ENCODE results near the gene CTNND1. TPM values are rescaled to one million over a fixed set of nuclear protein-coding genes. Genes with fewer than 3 reads are reported as not detected.
A peak's percentile ranks its signal among the peaks of the same experiment; 100 is the strongest.

The CTNND1 gene
- total and polyA plus RNA-seq, 2 experiments from 2014 or later, result 39.1 to 136 TPM

DNA sequence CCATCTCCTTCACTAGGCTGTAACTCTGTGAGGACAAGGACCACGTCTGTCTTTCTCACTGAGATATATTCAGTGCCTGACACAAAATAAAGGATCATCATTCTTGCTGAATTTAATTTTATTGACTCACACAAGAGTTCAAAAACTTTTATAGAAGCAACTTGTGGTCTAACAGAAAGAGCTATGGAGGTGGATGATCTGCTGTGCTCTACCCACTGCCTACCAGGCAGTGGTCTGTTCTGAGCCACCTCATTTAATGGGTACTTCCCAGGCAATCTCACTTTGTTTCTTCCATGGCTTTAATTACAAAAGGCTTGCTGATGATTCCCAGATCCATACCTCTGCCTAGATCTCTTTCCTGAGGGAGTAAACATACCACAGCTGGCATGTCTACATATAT lies 14.7 kb upstream of the CTNND1 start:
- DNase-seq (ENCODE audit: low spot score) (no peak), ATAC-seq (no peak)
- Histone ChIP-seq H2AFZ (no peak overlapping the region), H3K4me1 (ENCODE audit: insufficient read depth) (peaks cover 5% of the 10 kb centered on the region), H3K9me2 (ENCODE audit: insufficient read depth) (no peaks in the 10 kb centered on the region), H3K4me3 (no peak overlapping the region), H3K27ac (ENCODE audit: low read depth) (0 out of 2 replicates have a peak overlapping the region, but pooled peaks have one; percentile 15), H3K4me2 (no peak overlapping the region), H3K79me2 (replicated peaks; ENCODE audit: insufficient read depth) (peaks cover 18% of the 10 kb centered on the region), H3K27me3 (ENCODE audit: insufficient read depth) (no peaks in the 10 kb centered on the region), H3K36me3 (ENCODE audit: insufficient read depth) (peaks cover 14% of the 10 kb centered on the region), H4K20me1 (replicated peaks; ENCODE audit: insufficient read depth) (no peaks in the 10 kb centered on the region), H3F3A (replicated peaks; ENCODE audit: low read depth) (peaks cover 12% of the 10 kb centered on the region; the same call in 1 of the 2 replicates)
- H3K36me3 Mint-ChIP-seq (ENCODE audit: low read depth), result peaks cover 35% of the 10 kb centered on the region
- H3K4me3 Mint-ChIP-seq, result no peak overlapping the region; the same call in 2 of the 3 replicates
- H3K4me1 Mint-ChIP-seq, result peaks cover 15% of the 10 kb centered on the region
- peaks cover 11% of the 10 kb centered on the region for H3K27me3 Mint-ChIP-seq (ENCODE audit: insufficient read depth, low read depth, poor library complexity)
- no peaks in the 10 kb centered on the region for H3K9me3 Mint-ChIP-seq
- peak overlapping the region; percentile 39; the same call in 1 of the 2 replicates for H3K27ac Mint-ChIP-seq
- no peak for TF ChIP-seq JUNB (IDR thresholded peaks at IDR 0.05; ENCODE audit: unreplicated experiment)
- no peak for TF ChIP-seq ZNF114 (CRISPR knock-in tag; IDR thresholded peaks at IDR 0.05)
- no peak for TF ChIP-seq EZH2 (IDR thresholded peaks at IDR 0.05; ENCODE audit: low read depth, unreplicated experiment)

DNA sequence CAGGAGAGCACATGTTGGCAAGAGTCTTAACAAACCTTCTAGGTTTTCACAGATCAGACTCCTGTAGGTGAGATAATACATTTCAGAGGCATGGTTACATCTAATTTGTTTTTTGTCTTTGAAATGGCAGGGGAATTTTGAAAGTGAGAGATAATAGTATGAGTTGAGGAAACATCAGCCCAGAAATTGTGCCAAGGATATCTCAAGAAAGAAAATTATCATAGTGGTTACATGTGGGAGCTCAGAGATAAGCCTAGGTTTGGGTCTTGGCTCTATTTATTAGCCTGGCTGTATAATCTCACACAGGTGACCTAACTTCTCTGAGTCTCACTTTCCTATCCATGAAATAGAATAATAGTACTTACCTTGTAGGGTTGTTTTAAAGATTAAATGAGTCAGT lies 10.4 kb upstream of the CTNND1 start:
- no peaks in the 10 kb centered on the region for H4K20me1 ChIP-seq (replicated peaks; ENCODE audit: insufficient read depth)
- H2AFZ ChIP-seq, result no peak overlapping the region
- no peak overlapping the region for H3K4me2 ChIP-seq
- TF ChIP-seq POLR2AphosphoS5 (IDR thresholded peaks at IDR 0.05; ENCODE audit: low read depth), result no peak
- no peak for TF ChIP-seq STAT1 (IDR thresholded peaks at IDR 0.05; ENCODE audit: unreplicated experiment)
- TF ChIP-seq ZNF331 (CRISPR knock-in tag; IDR thresholded peaks at IDR 0.05; ENCODE audit: low read depth), result no peak
- no peaks in the 10 kb centered on the region for H3K4me1 ChIP-seq (ENCODE audit: insufficient read depth)
- no peak overlapping the region for H3K4me3 Mint-ChIP-seq
- no peaks in the 10 kb centered on the region for H3K9me3 Mint-ChIP-seq
- no peak for ATAC-seq
- H3K27me3 Mint-ChIP-seq (ENCODE audit: insufficient read depth, low read depth, poor library complexity), result peaks cover 14% of the 10 kb centered on the region
- no peaks in the 10 kb centered on the region for H3K36me3 Mint-ChIP-seq (ENCODE audit: low read depth)
- H3F3A ChIP-seq (replicated peaks; ENCODE audit: low read depth), result peaks cover 13% of the 10 kb centered on the region; the same call in 1 of the 2 replicates
- no peak overlapping the region for H3K27ac Mint-ChIP-seq
- H3K36me3 ChIP-seq (ENCODE audit: insufficient read depth), result no peaks in the 10 kb centered on the region
- DNase-seq (ENCODE audit: low spot score), result no peak
- H3K27me3 ChIP-seq (ENCODE audit: insufficient read depth), result no peaks in the 10 kb centered on the region
- H3K9me2 ChIP-seq (ENCODE audit: insufficient read depth), result no peaks in the 10 kb centered on the region
- no peak overlapping the region for H3K27ac ChIP-seq (ENCODE audit: low read depth)
- H3K4me3 ChIP-seq, result no peak overlapping the region
- no peaks in the 10 kb centered on the region for H3K79me2 ChIP-seq (replicated peaks; ENCODE audit: insufficient read depth)
- H3K4me1 Mint-ChIP-seq, result peaks cover 8% of the 10 kb centered on the region

DNA sequence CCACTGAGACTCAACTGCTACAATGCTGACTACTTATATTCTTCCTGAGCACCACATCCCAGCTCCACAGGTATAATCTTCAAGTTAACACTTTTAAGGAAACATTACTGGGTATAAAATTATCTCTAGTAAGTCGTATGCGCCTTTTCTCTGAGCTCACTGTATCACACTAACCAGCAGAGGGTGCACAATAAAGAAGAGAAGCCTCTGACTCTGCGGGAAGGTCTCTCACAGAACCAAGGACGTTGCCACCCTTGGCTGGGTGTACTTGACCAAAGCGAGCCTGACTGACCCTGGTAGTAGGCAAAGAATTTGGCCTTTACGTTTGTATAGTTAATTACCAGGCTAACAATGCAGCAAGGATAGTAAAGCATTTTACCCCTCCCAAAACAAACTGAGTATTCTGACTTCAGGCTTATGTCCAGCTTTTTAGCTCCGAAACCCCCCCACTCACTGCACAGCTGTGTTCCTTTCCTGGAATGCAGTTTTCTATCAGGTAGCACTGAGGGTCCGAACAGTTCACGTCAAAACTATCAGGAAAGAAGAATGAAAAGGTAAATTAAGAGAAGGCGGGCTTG lies 9.8 kb upstream of the CTNND1 start, which contains the start of gene BTBD18:
Gene BTBD18 (minus strand): TSS at position 144 of the 578 bp plus-strand sequence. CDS start 631 bp downstream, outside the sequence.
- no peak within 1 kb of the TSS for H3K4me3 ChIP-seq
- no peaks in the 10 kb centered on the region for H3K4me1 ChIP-seq (ENCODE audit: insufficient read depth)
- H3K36me3 ChIP-seq (ENCODE audit: insufficient read depth), result no peaks in the 10 kb centered on the region
- H3K4me3 Mint-ChIP-seq, result no peak within 1 kb of the TSS
- H4K20me1 ChIP-seq (replicated peaks; ENCODE audit: insufficient read depth), result no peaks in the 10 kb centered on the region
- H3F3A ChIP-seq (replicated peaks; ENCODE audit: low read depth), result peaks cover 13% of the 10 kb centered on the region; the same call in 1 of the 2 replicates
- TF ChIP-seq ZNF114 (CRISPR knock-in tag; IDR thresholded peaks at IDR 0.05) (no peak), STAT1 (IDR thresholded peaks at IDR 0.05; ENCODE audit: unreplicated experiment) (no peak), NANOG (IDR thresholded peaks at IDR 0.05; ENCODE audit: borderline replicate concordance) (no peak), JUNB (IDR thresholded peaks at IDR 0.05; ENCODE audit: unreplicated experiment) (no peak)
- TF ChIP-seq, protein P1, sequence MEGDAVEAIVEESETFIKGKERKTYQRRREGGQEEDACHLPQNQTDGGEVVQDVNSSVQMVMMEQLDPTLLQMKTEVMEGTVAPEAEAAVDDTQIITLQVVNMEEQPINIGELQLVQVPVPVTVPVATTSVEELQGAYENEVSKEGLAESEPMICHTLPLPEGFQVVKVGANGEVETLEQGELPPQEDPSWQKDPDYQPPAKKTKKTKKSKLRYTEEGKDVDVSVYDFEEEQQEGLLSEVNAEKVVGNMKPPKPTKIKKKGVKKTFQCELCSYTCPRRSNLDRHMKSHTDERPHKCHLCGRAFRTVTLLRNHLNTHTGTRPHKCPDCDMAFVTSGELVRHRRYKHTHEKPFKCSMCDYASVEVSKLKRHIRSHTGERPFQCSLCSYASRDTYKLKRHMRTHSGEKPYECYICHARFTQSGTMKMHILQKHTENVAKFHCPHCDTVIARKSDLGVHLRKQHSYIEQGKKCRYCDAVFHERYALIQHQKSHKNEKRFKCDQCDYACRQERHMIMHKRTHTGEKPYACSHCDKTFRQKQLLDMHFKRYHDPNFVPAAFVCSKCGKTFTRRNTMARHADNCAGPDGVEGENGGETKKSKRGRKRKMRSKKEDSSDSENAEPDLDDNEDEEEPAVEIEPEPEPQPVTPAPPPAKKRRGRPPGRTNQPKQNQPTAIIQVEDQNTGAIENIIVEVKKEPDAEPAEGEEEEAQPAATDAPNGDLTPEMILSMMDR (conservative IDR thresholded peaks at IDR 0.05; ENCODE audit: low read depth in 2 of 2), result peak; percentile 74 to 75
- TF ChIP-seq, protein P2, sequence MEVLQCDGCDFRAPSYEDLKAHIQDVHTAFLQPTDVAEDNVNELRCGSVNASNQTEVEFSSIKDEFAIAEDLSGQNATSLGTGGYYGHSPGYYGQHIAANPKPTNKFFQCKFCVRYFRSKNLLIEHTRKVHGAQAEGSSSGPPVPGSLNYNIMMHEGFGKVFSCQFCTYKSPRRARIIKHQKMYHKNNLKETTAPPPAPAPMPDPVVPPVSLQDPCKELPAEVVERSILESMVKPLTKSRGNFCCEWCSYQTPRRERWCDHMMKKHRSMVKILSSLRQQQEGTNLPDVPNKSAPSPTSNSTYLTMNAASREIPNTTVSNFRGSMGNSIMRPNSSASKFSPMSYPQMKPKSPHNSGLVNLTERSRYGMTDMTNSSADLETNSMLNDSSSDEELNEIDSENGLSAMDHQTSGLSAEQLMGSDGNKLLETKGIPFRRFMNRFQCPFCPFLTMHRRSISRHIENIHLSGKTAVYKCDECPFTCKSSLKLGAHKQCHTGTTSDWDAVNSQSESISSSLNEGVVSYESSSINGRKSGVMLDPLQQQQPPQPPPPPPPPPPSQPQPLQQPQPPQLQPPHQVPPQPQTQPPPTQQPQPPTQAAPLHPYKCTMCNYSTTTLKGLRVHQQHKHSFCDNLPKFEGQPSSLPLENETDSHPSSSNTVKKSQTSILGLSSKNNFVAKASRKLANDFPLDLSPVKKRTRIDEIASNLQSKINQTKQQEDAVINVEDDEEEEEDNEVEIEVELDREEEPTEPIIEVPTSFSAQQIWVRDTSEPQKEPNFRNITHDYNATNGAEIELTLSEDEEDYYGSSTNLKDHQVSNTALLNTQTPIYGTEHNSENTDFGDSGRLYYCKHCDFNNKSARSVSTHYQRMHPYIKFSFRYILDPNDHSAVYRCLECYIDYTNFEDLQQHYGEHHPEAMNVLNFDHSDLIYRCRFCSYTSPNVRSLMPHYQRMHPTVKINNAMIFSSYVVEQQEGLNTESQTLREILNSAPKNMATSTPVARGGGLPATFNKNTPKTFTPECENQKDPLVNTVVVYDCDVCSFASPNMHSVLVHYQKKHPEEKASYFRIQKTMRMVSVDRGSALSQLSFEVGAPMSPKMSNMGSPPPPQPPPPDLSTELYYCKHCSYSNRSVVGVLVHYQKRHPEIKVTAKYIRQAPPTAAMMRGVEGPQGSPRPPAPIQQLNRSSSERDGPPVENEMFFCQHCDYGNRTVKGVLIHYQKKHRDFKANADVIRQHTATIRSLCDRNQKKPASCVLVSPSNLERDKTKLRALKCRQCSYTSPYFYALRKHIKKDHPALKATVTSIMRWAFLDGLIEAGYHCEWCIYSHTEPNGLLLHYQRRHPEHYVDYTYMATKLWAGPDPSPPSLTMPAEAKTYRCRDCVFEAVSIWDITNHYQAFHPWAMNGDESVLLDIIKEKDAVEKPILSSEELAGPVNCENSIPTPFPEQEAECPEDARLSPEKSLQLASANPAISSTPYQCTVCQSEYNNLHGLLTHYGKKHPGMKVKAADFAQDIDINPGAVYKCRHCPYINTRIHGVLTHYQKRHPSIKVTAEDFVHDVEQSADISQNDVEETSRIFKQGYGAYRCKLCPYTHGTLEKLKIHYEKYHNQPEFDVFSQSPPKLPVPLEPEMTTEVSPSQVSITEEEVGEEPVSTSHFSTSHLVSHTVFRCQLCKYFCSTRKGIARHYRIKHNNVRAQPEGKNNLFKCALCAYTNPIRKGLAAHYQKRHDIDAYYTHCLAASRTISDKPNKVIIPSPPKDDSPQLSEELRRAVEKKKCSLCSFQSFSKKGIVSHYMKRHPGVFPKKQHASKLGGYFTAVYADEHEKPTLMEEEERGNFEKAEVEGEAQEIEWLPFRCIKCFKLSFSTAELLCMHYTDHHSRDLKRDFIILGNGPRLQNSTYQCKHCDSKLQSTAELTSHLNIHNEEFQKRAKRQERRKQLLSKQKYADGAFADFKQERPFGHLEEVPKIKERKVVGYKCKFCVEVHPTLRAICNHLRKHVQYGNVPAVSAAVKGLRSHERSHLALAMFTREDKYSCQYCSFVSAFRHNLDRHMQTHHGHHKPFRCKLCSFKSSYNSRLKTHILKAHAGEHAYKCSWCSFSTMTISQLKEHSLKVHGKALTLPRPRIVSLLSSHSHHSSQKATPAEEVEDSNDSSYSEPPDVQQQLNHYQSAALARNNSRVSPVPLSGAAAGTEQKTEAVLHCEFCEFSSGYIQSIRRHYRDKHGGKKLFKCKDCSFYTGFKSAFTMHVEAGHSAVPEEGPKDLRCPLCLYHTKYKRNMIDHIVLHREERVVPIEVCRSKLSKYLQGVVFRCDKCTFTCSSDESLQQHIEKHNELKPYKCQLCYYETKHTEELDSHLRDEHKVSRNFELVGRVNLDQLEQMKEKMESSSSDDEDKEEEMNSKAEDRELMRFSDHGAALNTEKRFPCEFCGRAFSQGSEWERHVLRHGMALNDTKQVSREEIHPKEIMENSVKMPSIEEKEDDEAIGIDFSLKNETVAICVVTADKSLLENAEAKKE (CRISPR knock-in tag; IDR thresholded peaks at IDR 0.05), result no peak
- H3K27ac ChIP-seq (ENCODE audit: low read depth), result no peak within 1 kb of the TSS
- H3K9me3 Mint-ChIP-seq, result no peaks in the 10 kb centered on the region
- ATAC-seq (peak; percentile 92), DNase-seq (ENCODE audit: low spot score) (peak; percentile 89)
- peaks cover 13% of the 10 kb centered on the region for H3K27me3 Mint-ChIP-seq (ENCODE audit: insufficient read depth, low read depth, poor library complexity)
- H3K9me2 ChIP-seq (ENCODE audit: insufficient read depth), result no peaks in the 10 kb centered on the region
- no peak within 1 kb of the TSS for H2AFZ ChIP-seq
- peaks cover 8% of the 10 kb centered on the region for H3K4me1 Mint-ChIP-seq
- no peak within 1 kb of the TSS for H3K27ac Mint-ChIP-seq
- no peaks in the 10 kb centered on the region for H3K27me3 ChIP-seq (ENCODE audit: insufficient read depth)
- H3K79me2 ChIP-seq (replicated peaks; ENCODE audit: insufficient read depth), result no peaks in the 10 kb centered on the region
- H3K4me2 ChIP-seq, result no peak within 1 kb of the TSS
- H3K36me3 Mint-ChIP-seq (ENCODE audit: low read depth), result no peaks in the 10 kb centered on the region

Data from GM23338 (cell line).